Measurements from ENCODE around the gene GLDN.

DNA sequence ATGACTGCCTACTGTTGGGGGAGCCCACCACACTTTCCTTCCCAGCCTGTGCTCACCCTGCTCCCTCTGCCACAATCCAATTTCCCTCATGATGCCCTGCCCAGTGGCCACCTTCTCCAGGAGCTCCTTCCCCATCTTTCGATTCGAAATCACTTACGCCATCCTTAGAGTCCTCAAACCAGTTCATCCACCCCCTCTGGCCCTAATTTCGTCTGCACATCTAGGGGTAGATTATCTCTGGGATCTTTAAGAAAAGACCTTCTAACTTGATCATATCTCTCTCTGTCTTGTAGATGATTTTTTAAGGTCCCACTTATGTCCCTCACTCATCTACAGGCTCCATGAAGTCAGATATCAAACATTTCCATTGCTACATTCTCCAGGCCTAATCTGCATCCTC lies 20.1 kb upstream of the GLDN start:
- TF ChIP-seq EZH2 (IDR thresholded peaks at IDR 0.05) (no peak), POLR2AphosphoS5 (IDR thresholded peaks at IDR 0.05; ENCODE audit: borderline replicate concordance, low read depth, low read length) (no peak), FOXP2 (optimal IDR thresholded peaks at IDR 0.05; ENCODE audit: control extremely low read depth, extremely low read length, insufficient read depth) (no peak)
